Endothelial cell of umbilical vein (primary cell): ENCODE results near the gene TROAP. TPM values are rescaled to one million over a fixed set of nuclear protein-coding genes. Genes with fewer than 3 reads are reported as not detected.

ENCODE experiments used
- BruUV-seq: library from RNA; stranded (reverse); fragments of 400-500 nt; replicated peaks from 2 replicates; lab custom pipeline; 2021; lab: Mats Ljungman, UMichigan
- CTCF ChIA-PET: fragments of 300-600, 350-600 bp; sonication (Branson Sonifier 250); formaldehyde crosslinking; loops from one replicate; lab custom pipeline; 2021; ENCODE audit warnings: antibody characterized with exemption, inconsistent platforms; lab: Charles Lee
- POLR2A ChIA-PET: fragments of 300-600, 350-600 bp; sonication (Branson Sonifier 250); formaldehyde crosslinking; loops from one replicate; lab custom pipeline; 2021; ENCODE audit warnings: antibody characterized with exemption, inconsistent platforms; lab: Charles Lee
- DNase-seq: peaks from one replicate; pipeline ENCODE4 v3.0.0-alpha.2; 2011; ENCODE audit warnings: low read depth, low spot score
- FAIRE-seq: peaks from 2 replicates; lab custom pipeline; 2011; peaks lifted over from hg19 to GRCh38; lab: Jason Lieb, UNC
- H2AFZ ChIP-seq: 2 replicates; pipeline ENCODE4 v1.6.0; 2012; ENCODE audit warnings: low read depth, low read length, control low read depth, inconsistent platforms
- H3K27ac ChIP-seq: 2 replicates; pipeline ENCODE4 v1.5.1; 2011; ENCODE audit warnings: low read depth, mild to moderate bottlenecking, control low read depth, low read length, moderate library complexity; ENCODE audit not compliant: insufficient read depth
- H3K27me3 ChIP-seq, 2 experiments: 2 replicates each; pipeline versions ENCODE4 v1.6.0 to v1.6.1; 2011; ENCODE audit warnings: low read length in 2 of 2, mixed read lengths in 1 of 2; ENCODE audit not compliant: control insufficient read depth in 2 of 2, insufficient read depth in 2 of 2
- H3K36me3 ChIP-seq, 2 experiments: 2 replicates in 1 of 2; 3 replicates in 1 of 2; pipeline ENCODE4 v1.5.1; 2011; ENCODE audit warnings: low read length in 2 of 2, mild to moderate bottlenecking in 1 of 2, moderate library complexity in 1 of 2; ENCODE audit not compliant: control insufficient read depth in 2 of 2, insufficient read depth in 2 of 2; ENCODE audit errors: extremely low read depth in 1 of 2
- H3K4me1 ChIP-seq: 3 replicates; pipeline ENCODE4 v1.5.1; 2011; ENCODE audit warnings: mild to moderate bottlenecking, low read length; ENCODE audit not compliant: control insufficient read depth, insufficient read depth; ENCODE audit errors: extremely low read depth
- H3K4me2 ChIP-seq: 2 replicates; pipeline ENCODE4 v1.6.1; 2011; ENCODE audit warnings: low read length, control low read depth, mixed read lengths; ENCODE audit not compliant: insufficient read depth
- H3K4me3 ChIP-seq, 3 experiments: fragments of 200-600 bp in 1 of 3; sonication (generic), shearing (Covaris generic) in 1 of 3; replicated peaks in 1 of 3; 2 replicates each; pipeline ENCODE4 v1.5.1; 2011 to 2016; ENCODE audit warnings: control low read depth in 3 of 3, low read length in 3 of 3, mild to moderate bottlenecking in 2 of 3, inconsistent platforms in 1 of 3, low read depth in 1 of 3, moderate library complexity in 1 of 3; ENCODE audit not compliant: insufficient read depth in 1 of 3
- H3K79me2 ChIP-seq: 2 replicates; pipeline ENCODE4 v1.6.0; 2012; ENCODE audit warnings: low read length, inconsistent platforms; ENCODE audit not compliant: control insufficient read depth, insufficient read depth
- H3K9ac ChIP-seq: replicated peaks from 2 replicates; pipeline ENCODE3; 2011; ENCODE audit warnings: low read length, control low read depth; ENCODE audit not compliant: insufficient read depth; ENCODE audit errors: extremely low read depth
- H3K9me1 ChIP-seq: replicated peaks from 3 replicates; pipeline ENCODE4 v1.6.0; 2011; ENCODE audit warnings: mild to moderate bottlenecking, low read length; ENCODE audit not compliant: control insufficient read depth, insufficient read depth; ENCODE audit errors: extremely low read depth
- H3K9me3 ChIP-seq: replicated peaks from 2 replicates; pipeline ENCODE4 v1.5.1; 2012; ENCODE audit warnings: low read length, inconsistent platforms; ENCODE audit not compliant: control insufficient read depth, insufficient read depth
- H4K20me1 ChIP-seq: replicated peaks from 2 replicates; pipeline ENCODE3; 2011; ENCODE audit warnings: mild to moderate bottlenecking, low read length; ENCODE audit not compliant: control insufficient read depth, insufficient read depth; ENCODE audit errors: extremely low read depth
- EZH2 ChIP-seq: IDR thresholded peaks from 2 replicates; pipeline ENCODE4 v1.6.1; 2012; ENCODE audit warnings: borderline replicate concordance, low read depth, mild to moderate bottlenecking, moderate library complexity, low read length, inconsistent platforms; ENCODE audit not compliant: severe bottlenecking
- FOS ChIP-seq: IDR thresholded peaks from 2 replicates; pipeline ENCODE4 v1.6.1; 2011; ENCODE audit warnings: mild to moderate bottlenecking, low read length, moderate library complexity, borderline replicate concordance; ENCODE audit not compliant: insufficient read depth
- GATA2 ChIP-seq: IDR thresholded peaks from 2 replicates; pipeline ENCODE4 v1.7.0; 2011; ENCODE audit warnings: low read depth, mild to moderate bottlenecking, moderate library complexity, mixed read lengths, low read length; ENCODE audit not compliant: insufficient read length, insufficient read depth
- JUN ChIP-seq: IDR thresholded peaks from 2 replicates; pipeline ENCODE4 v1.6.1; 2011; ENCODE audit warnings: borderline replicate concordance, low read depth; ENCODE audit not compliant: insufficient read length, insufficient read depth
- MYC ChIP-seq: IDR thresholded peaks from one replicate; pipeline ENCODE4 v1.6.1; 2011; ENCODE audit warnings: mild to moderate bottlenecking, low read depth, low read length
- POLR2A ChIP-seq: IDR thresholded peaks from 2 replicates; pipeline ENCODE4 v1.6.1; 2012; ENCODE audit warnings: low read depth, mild to moderate bottlenecking, control low read depth, low read length
- POLR2AphosphoS5 ChIP-seq: IDR thresholded peaks from 2 replicates; pipeline ENCODE4 v1.6.1; 2012; ENCODE audit warnings: low read depth, mild to moderate bottlenecking, control low read depth, low read length, moderate library complexity; ENCODE audit not compliant: insufficient read depth
- dilution Hi-C: fragments of 300-500 bp; cut with MboI; formaldehyde crosslinking; loops from one replicate; pipeline ENCODE4 v1.15.0; 2019; ENCODE audit warnings: low sequenced_read_pairs; ENCODE audit not compliant: extremely low pct_ligation_motif_present
- intact Hi-C: fragments of 100-400 bp; cut with micrococcal nuclease; formaldehyde crosslinking; loops from one replicate; pipeline ENCODE4 v1.10.0; 2022
- polyA plus RNA-seq, 4 experiments: library from polyadenylated mRNA; depleted of rRNA in 3 of 4; stranded (reverse) in 3 of 4; unstranded in 1 of 4; fragments of >200 nt; gene quantifications; 2 replicates each; pipeline versions ENCODE4 v1.2.1 to v1.2.3, GENCODE V29; 2011 to 2012; ENCODE audit warnings: missing spikeins in 1 of 4
- total RNA-seq: library from RNA; stranded (reverse); gene quantifications from 2 replicates; pipeline ENCODE4 v1.2.3, GENCODE V29; 2021
- TF ChIP-seq, protein P1 (sequence below): IDR thresholded peaks from 2 replicates; pipeline ENCODE4 v1.6.1; 2011; ENCODE audit not compliant: insufficient read depth, insufficient read length
- TF ChIP-seq, protein P2 (sequence below), 2 donors: IDR thresholded peaks; 1 replicate in 1 of 2; 2 replicates in 1 of 2; pipeline ENCODE4 v1.5.1; 2011; ENCODE audit warnings: low read length in 2 of 2, mild to moderate bottlenecking in 2 of 2, moderate library complexity in 2 of 2, control low read depth in 1 of 2, inconsistent platforms in 1 of 2, low read depth in 1 of 2; ENCODE audit not compliant: insufficient read depth in 1 of 2; ENCODE audit errors: extremely low read depth in 1 of 2

The TROAP gene
- total and polyA plus RNA-seq, 2 donors (not counting 3 experiments of a cell fraction or from before 2014, with no cell fraction given) = 31.7 to 68.6 TPM

DNA sequence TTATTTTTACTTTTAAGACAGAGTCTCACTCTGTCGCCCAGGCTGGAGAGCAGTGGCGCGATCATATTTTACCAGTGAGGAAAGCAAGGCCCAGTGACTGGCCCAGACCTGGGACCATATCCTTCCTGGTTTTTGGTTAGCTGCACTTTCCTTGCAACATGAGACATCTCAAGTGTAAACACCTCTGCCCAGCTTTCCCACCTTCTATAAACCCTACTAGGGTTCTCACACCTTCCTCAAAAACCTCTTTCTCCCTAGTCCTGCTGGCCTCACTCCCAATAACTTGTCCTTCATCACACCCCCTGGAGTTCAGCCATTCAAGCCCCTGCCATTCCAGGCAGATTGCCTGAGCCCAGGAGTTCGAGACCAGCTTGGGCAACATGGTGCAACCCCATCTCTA, 38.4 kb upstream of the TROAP start:
- ChIA-PET CTCF (interaction anchor here (0.6 to 12.9 kb wide), 9 partner anchors 11 to 296 kb away, joined by 3 to 162 read pairs (median 4); partner anchors contain the start of genes DNAJC22 and PRPH), POLR2A (no interaction called here)
- Histone ChIP-seq H3K79me2 (no peaks in the 10 kb centered on the region), H3K36me3 (no peaks in the 10 kb centered on the region), H3K4me3 (no peak overlapping the region), H3K9ac (no peak overlapping the region), H4K20me1 (no peaks in the 10 kb centered on the region), H3K27me3 (peaks cover 4 to 9% of the 10 kb centered on the region in 2 experiments), H3K4me1 (no peaks in the 10 kb centered on the region), H3K27ac (no peak overlapping the region), H3K9me1 (no peaks in the 10 kb centered on the region), H3K9me3 (no peaks in the 10 kb centered on the region), H2AFZ (no peak overlapping the region), H3K4me2 (no peak overlapping the region)
- dilution Hi-C loops (no loop called here), intact Hi-C loops (loop anchor here (10.0 kb wide), 1 partner anchor 230 kb away; no protein-coding TSS in a partner anchor)
- no TSS peak for BruUV-seq
- FAIRE-seq (no peak), DNase-seq (no peak)
- TF ChIP-seq, protein P1, sequence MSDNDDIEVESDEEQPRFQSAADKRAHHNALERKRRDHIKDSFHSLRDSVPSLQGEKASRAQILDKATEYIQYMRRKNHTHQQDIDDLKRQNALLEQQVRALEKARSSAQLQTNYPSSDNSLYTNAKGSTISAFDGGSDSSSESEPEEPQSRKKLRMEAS = no peak
- no peak for TF ChIP-seq GATA2
- no peak for TF ChIP-seq MYC
- TF ChIP-seq JUN = no peak
- TF ChIP-seq POLR2AphosphoS5 = no peak
- TF ChIP-seq FOS = no peak
- TF ChIP-seq POLR2A = no peak
- no peak for TF ChIP-seq EZH2
- TF ChIP-seq, protein P2, sequence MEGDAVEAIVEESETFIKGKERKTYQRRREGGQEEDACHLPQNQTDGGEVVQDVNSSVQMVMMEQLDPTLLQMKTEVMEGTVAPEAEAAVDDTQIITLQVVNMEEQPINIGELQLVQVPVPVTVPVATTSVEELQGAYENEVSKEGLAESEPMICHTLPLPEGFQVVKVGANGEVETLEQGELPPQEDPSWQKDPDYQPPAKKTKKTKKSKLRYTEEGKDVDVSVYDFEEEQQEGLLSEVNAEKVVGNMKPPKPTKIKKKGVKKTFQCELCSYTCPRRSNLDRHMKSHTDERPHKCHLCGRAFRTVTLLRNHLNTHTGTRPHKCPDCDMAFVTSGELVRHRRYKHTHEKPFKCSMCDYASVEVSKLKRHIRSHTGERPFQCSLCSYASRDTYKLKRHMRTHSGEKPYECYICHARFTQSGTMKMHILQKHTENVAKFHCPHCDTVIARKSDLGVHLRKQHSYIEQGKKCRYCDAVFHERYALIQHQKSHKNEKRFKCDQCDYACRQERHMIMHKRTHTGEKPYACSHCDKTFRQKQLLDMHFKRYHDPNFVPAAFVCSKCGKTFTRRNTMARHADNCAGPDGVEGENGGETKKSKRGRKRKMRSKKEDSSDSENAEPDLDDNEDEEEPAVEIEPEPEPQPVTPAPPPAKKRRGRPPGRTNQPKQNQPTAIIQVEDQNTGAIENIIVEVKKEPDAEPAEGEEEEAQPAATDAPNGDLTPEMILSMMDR (IDR thresholded peaks at IDR 0.05; ENCODE audit: extremely low read depth in 1 of 2, insufficient read depth in 1 of 2, low read depth in 1 of 2, low read length in 2 of 2) = no peak
